ENCODE measurements around the gene ACSF3.

- TF ChIP-seq EP300 (IDR thresholded peaks at IDR 0.05) = no peak
- TF ChIP-seq CTCF (IDR thresholded peaks at IDR 0.05) = no peak
- TF ChIP-seq POLR2A (IDR thresholded peaks at IDR 0.05) = no peak
- no peak for TF ChIP-seq POLR2AphosphoS5 (IDR thresholded peaks at IDR 0.05)
These were observed 31.0 kb upstream of the ACSF3 start for GRCh38 chr16:89062389-89063345.

Data from upper lobe of left lung (tissue), 4 donors.